ENCODE results near the gene ZEB2. TPM values are rescaled to one million over a fixed set of nuclear protein-coding genes. Genes with fewer than 3 reads are reported as not detected.

Gene ZEB2
- total RNA-seq, 4 donors from 2014 or later, result 19.8 to 69.6 (median 42.9) TPM

- H3K9me3 ChIP-seq, result no peaks in the 10 kb centered on the region
- DNase-seq, result no peak
- intact Hi-C loops (cut with DNase I; ENCODE audit: low total_unique reads) (no loop called here), in situ Hi-C loops (cut with MboI; ENCODE audit: low pct_ligation_motif_present in 1 of 4, low pct_unique_long_range_greater_than_20kb in 1 of 4, low sequenced_read_pairs in 3 of 4) (no loop called here)
- no peak overlapping the region for H3K4me3 ChIP-seq
- no peak overlapping the region for H3K27ac ChIP-seq
- no peaks in the 10 kb centered on the region for H3K4me1 ChIP-seq
- no peak for TF ChIP-seq POLR2AphosphoS5 (IDR thresholded peaks at IDR 0.05)
- no peaks in the 10 kb centered on the region for H3K36me3 ChIP-seq
- no peaks in the 10 kb centered on the region for H3K27me3 ChIP-seq
Observed at GRCh38 chr2:144552821-144553220, 32.9 kb upstream of the ZEB2 start.

GRCh38 chr2:144550911-144551310 lies 31.0 kb upstream of the ZEB2 start:
- WGBS, 2 donors (ENCODE audit: low coverage in 1 of 2), result 97 to 100% methylated on average over 1 to 3 of the region's 3 CpGs
- Histone ChIP-seq H3K9me3 (no peaks in the 10 kb centered on the region), H3K27me3 (no peaks in the 10 kb centered on the region), H3K27ac (no peak overlapping the region), H3K4me3 (no peak overlapping the region), H3K36me3 (no peaks in the 10 kb centered on the region), H3K4me1 (no peaks in the 10 kb centered on the region)
- intact Hi-C loops (cut with DNase I; ENCODE audit: low total_unique reads) (no loop called here), in situ Hi-C loops (cut with MboI; ENCODE audit: low pct_ligation_motif_present in 1 of 4, low pct_unique_long_range_greater_than_20kb in 1 of 4, low sequenced_read_pairs in 3 of 4) (no loop called here)
- TF ChIP-seq POLR2A (IDR thresholded peaks at IDR 0.05), result no peak
- TF ChIP-seq EP300 (IDR thresholded peaks at IDR 0.05; ENCODE audit: low read depth), result no peak
- DNase-seq, result no peak

GRCh38 chr2:144550084-144550483 lies 30.2 kb upstream of the ZEB2 start:
- TF ChIP-seq EP300 (IDR thresholded peaks at IDR 0.05; ENCODE audit: low read depth), result no peak
- TF ChIP-seq POLR2AphosphoS5 (IDR thresholded peaks at IDR 0.05), result no peak
- no peak for TF ChIP-seq POLR2A (IDR thresholded peaks at IDR 0.05)
- no peak for TF ChIP-seq CTCF (IDR thresholded peaks at IDR 0.05)
- Histone ChIP-seq H3K9me3 (no peaks in the 10 kb centered on the region), H3K27ac (no peak overlapping the region), H3K4me3 (no peak overlapping the region), H3K4me1 (no peaks in the 10 kb centered on the region), H3K27me3 (no peaks in the 10 kb centered on the region), H3K36me3 (no peaks in the 10 kb centered on the region)
- DNase-seq, result no peak
- in situ Hi-C loops (cut with MboI; ENCODE audit: low pct_ligation_motif_present in 1 of 4, low pct_unique_long_range_greater_than_20kb in 1 of 4, low sequenced_read_pairs in 3 of 4), result no loop called here
- WGBS, 2 donors (ENCODE audit: low coverage in 1 of 2), result 95 to 100% methylated on average over 3 to 6 of the region's 6 CpGs
- intact Hi-C loops (cut with DNase I; ENCODE audit: low total_unique reads), result no loop called here

- Histone ChIP-seq H3K36me3 (no peaks in the 10 kb centered on the region), H3K27ac (no peak overlapping the region), H3K4me3 (no peak overlapping the region), H3K4me1 (no peaks in the 10 kb centered on the region), H3K27me3 (no peaks in the 10 kb centered on the region), H3K9me3 (no peaks in the 10 kb centered on the region)
- no peak for DNase-seq
- intact Hi-C loops (cut with DNase I; ENCODE audit: low total_unique reads), result no loop called here
- in situ Hi-C loops (cut with MboI; ENCODE audit: low pct_ligation_motif_present in 1 of 4, low pct_unique_long_range_greater_than_20kb in 1 of 4, low sequenced_read_pairs in 3 of 4), result no loop called here
- TF ChIP-seq POLR2A (IDR thresholded peaks at IDR 0.05), result no peak
- no peak for TF ChIP-seq POLR2AphosphoS5 (IDR thresholded peaks at IDR 0.05)
- TF ChIP-seq EP300 (IDR thresholded peaks at IDR 0.05; ENCODE audit: low read depth), result no peak
- no peak for TF ChIP-seq CTCF (IDR thresholded peaks at IDR 0.05)
Observed at GRCh38 chr2:144548532-144549191, 28.7 kb upstream of the ZEB2 start.

- 50% methylated on average over 1 of the region's 1 CpG for WGBS, 2 donors (ENCODE audit: low coverage in 1 of 2)
- in situ Hi-C loops (cut with MboI; ENCODE audit: low pct_ligation_motif_present in 1 of 4, low pct_unique_long_range_greater_than_20kb in 1 of 4, low sequenced_read_pairs in 3 of 4) (no loop called here), intact Hi-C loops (cut with DNase I; ENCODE audit: low total_unique reads) (no loop called here)
- DNase-seq, result no peak
- no peaks in the 10 kb centered on the region for H3K9me3 ChIP-seq
- H3K27me3 ChIP-seq, result no peaks in the 10 kb centered on the region
- H3K36me3 ChIP-seq, result no peaks in the 10 kb centered on the region
- TF ChIP-seq EP300 (IDR thresholded peaks at IDR 0.05; ENCODE audit: low read depth), result no peak
- no peak for TF ChIP-seq CTCF (IDR thresholded peaks at IDR 0.05)
- TF ChIP-seq POLR2A (IDR thresholded peaks at IDR 0.05), result no peak
- no peak for TF ChIP-seq POLR2AphosphoS5 (IDR thresholded peaks at IDR 0.05)
- no peaks in the 10 kb centered on the region for H3K4me1 ChIP-seq
- H3K27ac ChIP-seq, result no peak overlapping the region
- H3K4me3 ChIP-seq, result no peak overlapping the region
Observed at GRCh38 chr2:144548088-144548487, 28.2 kb upstream of the ZEB2 start.

Measured in transverse colon (tissue), 4 donors.